Measurements from ENCODE around the gene SCCPDH. TPM values are rescaled to one million over a fixed set of nuclear protein-coding genes. Genes with fewer than 3 reads are reported as not detected.

Gene SCCPDH
- total and polyA plus RNA-seq, 9 of the 15 experiments (the other 6 are each of a cell fraction or from before 2014, with no cell fraction given): 7.0 to 61.9 (median 38.3) TPM

- no peak overlapping the region for H3K9ac ChIP-seq (ENCODE audit: insufficient read depth in 1 of 2, low read depth in 2 of 2, low read length in 2 of 2)
- POLR2A ChIA-PET: no interaction called here
- no peak overlapping the region for H3K4me3 ChIP-seq
- no peaks in the 10 kb centered on the region for H3K79me2 ChIP-seq (ENCODE audit: control insufficient read depth, insufficient read depth, low read length)
- H3K4me2 ChIP-seq (ENCODE audit: insufficient read depth, low read length): no peak overlapping the region
- H3K9me3 ChIP-seq (replicated peaks; ENCODE audit: control insufficient read depth, insufficient read depth, low read depth, low read length): no peaks in the 10 kb centered on the region; the same call in none of the 2 replicates
- FAIRE-seq: no peak
- H4K20me1 ChIP-seq (replicated peaks; ENCODE audit: control insufficient read depth, insufficient read depth, low read length): no peaks in the 10 kb centered on the region
- peaks cover 0 to 7% of the 10 kb centered on the region in 2 experiments; a peak in 3 of 5 replicates for H3K4me1 ChIP-seq (replicated peaks in 1 of 2; ENCODE audit: control insufficient read depth in 2 of 2, insufficient read depth in 2 of 2, low read length in 2 of 2)
- CTCF ChIA-PET (ENCODE audit: low intra/inter-chr PET ratio): no interaction called here
- no peak for ATAC-seq
- in situ Hi-C loops (cut with MboI) (no loop called here), intact Hi-C loops (cut with micrococcal nuclease) (no loop called here)
- no peak overlapping the region for H3K27ac ChIP-seq (ENCODE audit: extremely low read depth, low read depth, low read length)
- WGBS (ENCODE audit: insufficient coverage, low coverage, missing lambda C conversion rate): 52% methylated on average over 6 of the region's 6 CpGs
- no peak overlapping the region for H2AFZ ChIP-seq (ENCODE audit: low read depth, low read length)
- no TSS peak for BruUV-seq (replicated peaks)
- no peaks in the 10 kb centered on the region for H3K27me3 ChIP-seq (ENCODE audit: control insufficient read depth in 2 of 2, insufficient read depth in 2 of 2, low read length in 2 of 2)
- DNase-seq (ENCODE audit: extremely low read depth in 1 of 4, low spot score in 3 of 4): no peak
- peaks cover 9% of the 10 kb centered on the region; the same call in 1 of the 3 replicates for H3K36me3 ChIP-seq (ENCODE audit: control insufficient read depth, insufficient read depth, low read length)
- H3K9me1 ChIP-seq (ENCODE audit: control insufficient read depth, insufficient read depth, low read length): no peaks in the 10 kb centered on the region
- TF ChIP-seq PHTF2 (CRISPR knock-in tag; IDR thresholded peaks at IDR 0.05): no peak
- no peak for TF ChIP-seq CEBPZ (IDR thresholded peaks at IDR 0.05; ENCODE audit: borderline replicate concordance, low read depth, low read length)
- TF ChIP-seq, protein P1, sequence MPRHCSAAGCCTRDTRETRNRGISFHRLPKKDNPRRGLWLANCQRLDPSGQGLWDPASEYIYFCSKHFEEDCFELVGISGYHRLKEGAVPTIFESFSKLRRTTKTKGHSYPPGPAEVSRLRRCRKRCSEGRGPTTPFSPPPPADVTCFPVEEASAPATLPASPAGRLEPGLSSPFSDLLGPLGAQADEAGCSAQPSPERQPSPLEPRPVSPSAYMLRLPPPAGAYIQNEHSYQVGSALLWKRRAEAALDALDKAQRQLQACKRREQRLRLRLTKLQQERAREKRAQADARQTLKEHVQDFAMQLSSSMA (CRISPR knock-in tag; IDR thresholded peaks at IDR 0.05): no peak
- TF ChIP-seq E2F3 (CRISPR knock-in tag; IDR thresholded peaks at IDR 0.05): no peak
- TF ChIP-seq NFE2L1 (tag; IDR thresholded peaks at IDR 0.05; ENCODE audit: borderline replicate concordance, low read depth): no peak
- TF ChIP-seq FOXM1 (IDR thresholded peaks at IDR 0.05; ENCODE audit: low read depth): no peak
- no peak for TF ChIP-seq FOXM1 (CRISPR knock-in tag; IDR thresholded peaks at IDR 0.05; ENCODE audit: low read depth)
- TF ChIP-seq POLR3A (IDR thresholded peaks at IDR 0.05; ENCODE audit: borderline replicate concordance, extremely low read depth, insufficient read depth, insufficient read length): no peak
- TF ChIP-seq SIN3B (IDR thresholded peaks at IDR 0.05; ENCODE audit: low read depth): no peak
- no peak for TF ChIP-seq PTBP1 (IDR thresholded peaks at IDR 0.05; ENCODE audit: low read depth, low read length)
- TF ChIP-seq ZNF12 (CRISPR knock-in tag; IDR thresholded peaks at IDR 0.05): no peak
- TF ChIP-seq, protein P2, sequence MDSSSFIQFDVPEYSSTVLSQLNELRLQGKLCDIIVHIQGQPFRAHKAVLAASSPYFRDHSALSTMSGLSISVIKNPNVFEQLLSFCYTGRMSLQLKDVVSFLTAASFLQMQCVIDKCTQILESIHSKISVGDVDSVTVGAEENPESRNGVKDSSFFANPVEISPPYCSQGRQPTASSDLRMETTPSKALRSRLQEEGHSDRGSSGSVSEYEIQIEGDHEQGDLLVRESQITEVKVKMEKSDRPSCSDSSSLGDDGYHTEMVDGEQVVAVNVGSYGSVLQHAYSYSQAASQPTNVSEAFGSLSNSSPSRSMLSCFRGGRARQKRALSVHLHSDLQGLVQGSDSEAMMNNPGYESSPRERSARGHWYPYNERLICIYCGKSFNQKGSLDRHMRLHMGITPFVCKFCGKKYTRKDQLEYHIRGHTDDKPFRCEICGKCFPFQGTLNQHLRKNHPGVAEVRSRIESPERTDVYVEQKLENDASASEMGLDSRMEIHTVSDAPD (CRISPR knock-in tag; IDR thresholded peaks at IDR 0.05): no peak
- TF ChIP-seq CHD4 (IDR thresholded peaks at IDR 0.05; ENCODE audit: insufficient read depth, insufficient replicate concordance, low read depth, low read length, poor library complexity, severe bottlenecking): no peak
- no peak for TF ChIP-seq NFIC (IDR thresholded peaks at IDR 0.05)
- TF ChIP-seq MCM5 (IDR thresholded peaks at IDR 0.05; ENCODE audit: low read depth): no peak
- no peak for TF ChIP-seq SIN3A (IDR thresholded peaks at IDR 0.05; ENCODE audit: borderline replicate concordance in 2 of 2, control insufficient read depth in 1 of 2, low read depth in 2 of 2, low read length in 2 of 2)
- TF ChIP-seq ATF7 (IDR thresholded peaks at IDR 0.05): no peak
Observed at GRCh38 chr1:246776923-246777322, 52.7 kb downstream of the SCCPDH start.
